Muscle of arm (tissue), 12 donors: ENCODE measurements around the gene TJP3. TPM values are rescaled to one million over a fixed set of nuclear protein-coding genes. Genes with fewer than 3 reads are reported as not detected.
"Not testable (repeated sequence)": the region's sequence is repeated elsewhere in the genome, so short reads cannot be mapped to it uniquely, and the experiment has no call there.

Experiments used
- DNase-seq: peaks from one replicate; pipeline ENCODE4 v3.0.0-alpha.2; 2013
- polyA plus RNA-seq, 12 donors: library from polyadenylated mRNA; unstranded; fragments of 120-200 nt; gene quantifications; one replicate each; pipeline ENCODE4 v1.2.1, GENCODE V29; 2013; ENCODE audit not compliant: insufficient read length in 12 of 12

TJP3 gene
- polyA plus RNA-seq, 12 donors = 0.18 to 15.1 (median 0.61) TPM; not detected in 2

DNA sequence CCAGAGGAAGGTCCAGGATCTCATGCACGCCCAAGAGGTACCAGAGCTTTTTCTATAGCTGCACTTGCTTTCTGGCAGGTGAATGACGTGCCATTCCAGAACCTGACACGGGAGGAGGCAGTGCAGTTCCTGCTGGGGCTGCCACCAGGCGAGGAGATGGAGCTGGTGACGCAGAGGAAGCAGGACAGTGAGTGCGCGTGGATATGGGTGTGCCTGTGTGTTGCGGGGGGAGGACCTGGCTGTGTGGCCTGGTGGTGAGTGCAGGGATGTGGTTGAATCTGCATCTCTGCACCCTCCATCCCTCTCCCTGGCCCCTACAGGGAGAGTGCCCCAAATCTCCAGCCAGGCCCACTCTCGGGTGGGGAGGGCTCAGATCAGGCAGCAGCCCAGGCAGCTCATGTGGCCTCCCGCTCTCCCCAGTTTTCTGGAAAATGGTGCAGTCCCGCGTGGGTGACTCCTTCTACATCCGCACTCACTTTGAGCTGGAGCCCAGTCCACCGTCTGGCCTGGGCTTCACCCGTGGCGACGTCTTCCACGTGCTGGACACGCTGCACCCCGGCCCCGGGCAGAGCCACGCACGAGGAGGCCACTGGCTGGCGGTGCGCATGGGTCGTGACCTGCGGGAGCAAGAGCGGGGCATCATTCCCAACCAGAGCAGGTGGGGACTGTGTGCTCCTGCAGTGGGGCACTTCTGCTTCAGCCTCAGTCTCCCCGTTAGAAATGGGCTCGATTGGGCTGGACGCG lies 30.5 kb downstream of the TJP3 start:
- no peak for DNase-seq

GRCh38 chr19:3740431-3740830 lies 32.2 kb downstream of the TJP3 start:
- DNase-seq = no peak

GRCh38 chr19:3743486-3743885 lies 35.3 kb downstream of the TJP3 start:
- no peak for DNase-seq

DNA sequence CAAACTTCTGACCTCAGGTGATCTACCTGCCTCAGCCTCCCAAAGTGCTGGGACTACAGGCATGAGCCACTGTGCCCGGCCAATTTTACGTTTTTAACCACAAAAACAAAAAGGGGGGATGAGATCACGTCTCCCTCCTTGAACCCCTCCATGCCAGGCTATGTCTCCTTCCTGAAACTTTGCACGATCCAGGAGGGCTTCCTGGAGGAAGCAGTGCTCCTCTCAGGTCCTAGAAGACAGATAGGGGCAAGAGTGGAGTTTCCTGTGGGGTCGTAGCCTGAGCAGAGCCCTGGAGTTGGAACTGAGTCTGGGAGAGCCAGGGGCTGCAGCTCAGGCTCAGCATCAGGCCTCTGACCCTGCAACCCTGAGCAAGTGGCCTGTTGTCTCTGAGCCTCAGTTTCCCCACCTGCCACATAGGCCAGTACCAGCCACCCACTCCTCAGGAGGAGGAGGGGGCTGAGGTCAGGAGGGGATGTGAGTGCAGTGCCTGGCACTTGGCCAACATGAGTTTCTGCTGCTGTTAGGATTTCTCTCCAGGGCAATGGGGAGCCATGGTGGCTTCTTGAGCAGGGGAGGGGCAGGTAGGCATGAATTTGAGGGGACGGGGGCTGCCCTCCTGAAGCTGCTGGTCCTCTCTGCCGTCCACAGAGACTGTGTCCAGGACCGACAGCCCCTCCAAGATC lies 37.3 kb downstream of the TJP3 start:
- DNase-seq = no peak

- DNase-seq = no peak
Measured at GRCh38 chr19:3746371-3747056, 38.3 kb downstream of the TJP3 start.

GRCh38 chr19:3748965-3749364 lies 40.8 kb downstream of the TJP3 start:
- no peak for DNase-seq

- no peak for DNase-seq
Measured at GRCh38 chr19:3750211-3750610, 42.0 kb downstream of the TJP3 start.

GRCh38 chr19:3751236-3751635 lies 43.1 kb downstream of the TJP3 start:
- no peak for DNase-seq

DNA sequence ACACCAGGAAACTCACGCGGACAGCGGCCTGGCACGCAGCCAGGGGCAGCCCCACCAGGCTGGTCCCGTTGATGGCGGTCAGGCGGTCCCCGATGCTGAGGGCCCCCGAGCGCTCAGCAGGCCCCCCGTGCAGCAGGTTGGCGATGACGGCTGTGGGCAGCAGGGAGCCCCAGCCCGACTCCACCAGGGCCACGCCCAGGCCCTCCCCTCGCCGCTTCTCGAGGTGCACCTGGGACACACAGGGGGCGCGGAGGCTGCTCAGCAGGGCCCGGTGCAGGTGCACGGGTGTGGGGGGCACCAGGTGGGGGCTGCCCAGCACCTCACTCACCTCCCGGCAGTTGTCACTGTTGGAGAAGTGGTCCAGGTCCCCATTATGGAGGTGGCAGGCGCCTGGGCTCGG lies 44.3 kb downstream of the TJP3 start:
- no peak for DNase-seq

- no peak for DNase-seq
Measured at GRCh38 chr19:3753631-3754410, 45.6 kb downstream of the TJP3 start.

DNA sequence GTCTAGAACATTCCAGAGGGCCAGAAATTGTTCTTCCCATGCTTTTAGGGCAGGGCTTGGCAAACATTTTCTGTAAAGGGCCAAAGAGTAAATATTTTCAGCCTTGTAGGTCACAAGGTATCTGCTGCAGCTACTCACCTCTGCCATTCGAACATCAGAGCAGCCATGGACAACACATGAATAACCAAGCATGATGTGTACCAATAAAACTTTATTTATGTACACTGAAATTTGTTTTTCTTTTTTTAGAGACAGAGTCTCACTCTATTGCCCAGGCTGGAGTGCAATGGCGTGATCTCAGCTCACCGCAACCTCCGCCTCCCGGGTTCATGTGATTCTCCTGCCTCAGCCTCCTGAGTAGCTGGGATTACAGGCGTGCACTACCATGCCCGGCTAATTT lies 49.5 kb downstream of the TJP3 start:
- DNase-seq = not testable (repeated sequence)

DNA sequence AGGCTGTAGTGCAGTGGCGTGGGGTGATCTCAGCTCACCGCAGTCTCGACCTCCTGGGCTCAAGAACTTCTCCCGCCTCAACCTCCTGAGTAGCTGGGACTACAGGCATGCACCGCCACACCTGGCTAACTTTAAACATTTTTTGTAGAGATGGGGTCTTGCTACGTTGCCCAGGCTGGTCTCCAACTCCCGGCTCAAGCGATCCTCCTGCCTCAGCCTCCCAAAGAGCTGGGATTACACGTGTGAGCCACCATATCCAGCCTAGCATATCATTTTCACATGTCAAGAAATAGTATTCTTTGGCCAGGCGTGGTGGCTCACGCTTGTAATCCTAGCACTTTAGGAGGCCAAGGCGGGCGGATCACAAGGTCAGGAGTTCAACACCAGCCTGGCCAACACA lies 50.1 kb downstream of the TJP3 start:
- DNase-seq = not testable (repeated sequence)

DNA sequence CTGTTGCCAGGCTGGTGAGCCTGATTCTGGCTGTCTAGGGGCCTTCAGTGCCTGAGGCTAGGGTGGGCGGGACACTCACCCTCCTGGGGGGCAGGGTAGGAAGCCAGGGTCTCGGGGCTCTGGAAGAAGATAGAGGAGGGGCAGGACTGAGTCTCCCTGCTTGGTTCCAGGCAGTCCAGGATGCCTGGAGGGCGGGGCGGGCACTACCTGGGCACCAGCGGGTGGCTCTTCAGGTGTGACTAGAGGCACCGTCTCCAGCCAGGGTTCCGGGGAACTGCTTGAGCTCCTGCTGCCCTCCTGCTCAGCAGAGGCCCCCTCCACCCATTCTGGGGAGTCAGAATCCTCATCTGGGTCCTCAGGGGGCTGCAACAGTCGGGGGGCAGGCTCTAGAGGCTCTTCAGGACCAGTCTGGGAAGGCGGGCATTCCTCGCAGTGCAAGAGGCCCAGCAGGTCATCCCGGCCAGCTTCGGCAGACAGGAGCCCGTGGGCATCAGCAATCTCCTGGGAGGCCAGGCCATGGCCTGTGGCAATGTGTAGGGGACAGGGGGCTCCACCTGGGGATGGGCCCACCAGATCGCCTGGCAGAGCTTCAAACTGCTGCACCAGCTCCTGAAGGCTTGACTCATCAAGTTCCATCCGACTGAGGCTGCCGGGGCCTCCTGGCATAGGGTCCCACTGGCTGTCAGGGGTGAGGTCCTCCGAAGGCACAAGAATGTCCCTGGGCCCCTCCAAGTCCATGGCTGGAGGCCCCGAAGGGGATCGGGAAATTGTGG lies 51.5 kb downstream of the TJP3 start:
- no peak for DNase-seq

DNA sequence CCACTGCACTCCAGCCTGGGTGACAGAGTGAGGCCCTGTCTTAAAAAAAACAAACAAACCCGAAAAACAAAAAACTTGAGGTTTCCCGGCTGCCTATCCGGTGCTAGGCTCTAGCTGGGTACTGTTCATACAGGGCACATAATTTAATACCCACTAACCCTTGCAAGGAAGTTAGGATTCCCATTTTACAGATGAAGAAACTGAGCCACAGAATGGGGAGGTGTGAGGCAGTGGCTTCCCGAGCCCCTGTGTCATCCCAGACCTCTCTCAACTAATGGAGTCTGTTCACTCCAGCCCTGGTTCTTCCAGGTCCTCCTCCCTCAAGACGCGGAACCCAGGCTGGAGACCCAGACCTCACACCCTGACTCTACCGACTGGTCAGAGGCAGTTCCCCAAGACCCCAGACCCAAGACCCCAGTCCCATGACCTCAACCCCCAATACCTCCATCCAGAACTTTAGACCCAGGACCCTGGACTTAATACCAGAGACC lies 52.7 kb downstream of the TJP3 start:
- no peak for DNase-seq

DNA sequence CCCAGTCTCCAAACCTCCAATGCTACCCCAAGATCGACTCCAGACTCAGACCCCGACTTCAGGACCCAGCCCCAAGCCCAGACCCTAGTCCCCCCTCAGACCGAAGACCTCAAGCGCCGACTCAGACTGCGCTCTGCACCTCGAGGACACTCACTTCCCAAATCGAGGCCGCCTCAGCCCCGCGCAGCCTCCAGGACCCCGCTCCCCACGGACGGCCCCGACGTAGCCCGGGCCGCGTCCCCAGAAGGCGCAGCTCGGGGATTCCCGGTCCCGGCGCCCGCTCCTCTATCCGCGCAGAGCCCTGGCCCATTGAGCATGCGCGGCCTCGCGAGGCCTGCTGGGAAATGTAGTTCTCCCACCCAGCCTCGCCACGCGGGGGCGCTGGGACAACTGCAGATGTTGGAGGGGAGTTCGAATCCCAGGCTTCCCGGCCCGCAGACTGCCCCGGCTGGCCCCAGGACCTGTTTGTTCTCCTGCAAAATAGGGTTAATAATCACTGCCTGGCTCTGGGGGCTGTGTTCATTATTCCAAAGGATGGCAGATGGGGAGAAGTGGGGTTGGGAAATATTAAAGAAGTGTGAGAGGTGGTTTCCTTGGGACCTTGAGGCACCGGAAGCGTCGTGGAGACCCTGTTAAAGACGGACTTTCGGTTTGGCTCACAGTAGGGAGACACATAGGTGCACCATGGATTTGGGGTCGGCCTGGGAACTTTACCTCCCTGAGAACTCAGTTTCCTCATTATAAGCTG lies 53.4 kb downstream of the TJP3 start, which contains the start of gene APBA3:
APBA3 (minus strand) TSS at position 311 of the 748 bp plus-strand sequence. CDS start 1,428 bp downstream, outside the sequence.
- peak; percentile 92 for DNase-seq

- DNase-seq = no peak
Measured at GRCh38 chr19:3762130-3762473, 53.9 kb downstream of the TJP3 start.

- DNase-seq = peak; percentile 100
Measured at GRCh38 chr19:3762501-3763459, 54.6 kb downstream of the TJP3 start, which contains the start of gene MRPL54. Gene MRPL54, plus strand, starts transcription at chr19:3762682. Its CDS starts 19 bp downstream, at chr19:3762701.

DNA sequence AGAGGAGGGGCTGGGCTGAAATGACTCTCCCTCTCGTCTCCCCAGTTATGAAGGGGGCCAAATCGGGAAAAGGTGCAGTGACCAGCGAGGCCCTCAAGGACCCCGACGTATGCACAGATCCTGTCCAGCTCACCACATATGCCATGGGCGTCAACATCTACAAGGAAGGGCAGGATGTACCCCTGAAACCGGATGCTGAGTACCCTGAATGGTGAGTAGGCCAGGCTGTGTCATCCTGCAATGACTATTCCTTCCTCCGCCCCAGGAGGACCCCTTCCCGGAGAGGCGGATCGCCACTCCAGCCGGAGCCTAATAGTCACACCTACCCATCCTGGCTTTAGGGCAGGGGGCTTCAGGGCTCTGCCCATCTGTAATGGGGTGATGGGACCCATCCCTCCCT lies 56.9 kb downstream of the TJP3 start:
- DNase-seq = no peak

DNA sequence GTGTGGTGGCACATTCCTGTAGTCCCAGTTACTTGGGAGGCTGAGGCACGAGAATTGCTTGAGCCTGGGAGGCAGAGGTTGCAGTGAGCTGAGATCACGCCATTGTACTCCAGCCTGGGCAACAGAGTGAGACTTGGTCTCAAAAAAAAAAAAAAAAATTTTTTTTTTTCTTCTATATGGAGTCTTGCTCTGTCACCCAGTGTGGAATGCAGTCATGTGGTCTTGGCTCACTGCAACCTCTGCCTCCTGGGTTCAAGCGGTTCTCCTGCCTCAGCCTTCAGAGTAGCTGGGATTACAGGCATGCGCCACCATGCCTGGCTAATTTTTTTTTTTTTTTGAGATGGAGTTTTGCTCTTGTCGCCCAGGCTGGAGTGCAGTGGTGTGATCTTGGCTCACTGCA lies 57.6 kb downstream of the TJP3 start:
- not testable (repeated sequence) for DNase-seq
